PC-3 (cell line): ENCODE results near the gene ACKR2.

Source experiments
- EZH2 ChIP-seq: fragments of 300-600 bp; sonication (generic); IDR thresholded peaks from one replicate; pipeline ENCODE4 v1.6.1; 2017; ENCODE audit warnings: antibody characterized with exemption, mild to moderate bottlenecking, low read length; ENCODE audit not compliant: unreplicated experiment
- EZH2phosphoT487 ChIP-seq: fragments of 300-600 bp; sonication (generic); IDR thresholded peaks from 2 replicates; pipeline ENCODE4 v1.6.1; 2018; ENCODE audit warnings: mild to moderate bottlenecking, antibody characterized with exemption, low read length, borderline replicate concordance
- TF ChIP-seq, protein P1 (sequence below): fragments of 300-600 bp; sonication (generic); conservative IDR thresholded peaks from 2 replicates; pipeline ENCODE4 v1.5.1; 2017; ENCODE audit warnings: antibody characterized with exemption, low read depth, mild to moderate bottlenecking, low read length

DNA sequence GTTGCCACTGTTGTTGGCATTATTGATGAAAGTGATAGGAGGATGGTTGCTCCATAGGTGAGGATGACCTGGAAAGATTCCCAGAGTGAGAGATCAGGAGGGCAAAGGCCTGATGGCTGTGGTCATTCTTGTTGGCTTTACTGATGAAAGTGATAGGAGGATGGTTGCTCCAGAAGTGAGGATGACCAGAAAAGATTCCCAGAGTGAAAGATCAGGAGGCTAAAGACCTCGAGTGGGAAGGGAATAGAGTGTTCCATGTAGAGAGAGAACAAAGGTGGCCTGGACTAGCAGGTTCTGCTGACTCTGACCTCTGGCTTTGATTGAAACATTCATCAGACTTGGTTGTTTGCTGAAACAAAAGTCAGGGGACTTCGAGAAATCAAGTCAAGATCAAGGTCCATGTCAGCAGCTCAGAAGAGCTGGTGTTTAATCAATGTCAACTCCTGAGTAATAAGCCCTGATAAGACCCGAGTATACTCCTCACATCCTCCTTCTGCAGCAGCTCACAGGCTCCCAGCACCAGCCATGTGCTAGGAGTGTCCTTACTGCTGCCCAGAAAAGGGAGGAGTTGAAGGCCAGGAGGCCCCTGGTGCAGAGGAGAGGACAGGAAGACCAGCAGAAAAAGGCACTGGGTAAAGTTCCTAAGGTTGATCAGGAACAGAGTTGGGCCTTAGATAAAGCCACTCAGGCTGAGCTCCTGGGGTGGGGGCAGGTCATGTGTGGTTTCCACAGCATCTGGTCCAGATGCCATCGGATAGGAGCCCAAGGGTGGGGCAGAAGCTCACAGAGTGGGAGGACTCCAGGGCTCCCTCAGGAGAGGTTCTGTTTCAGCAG is 46.5 kb downstream of the ACKR2 start:
- TF ChIP-seq, protein P1, sequence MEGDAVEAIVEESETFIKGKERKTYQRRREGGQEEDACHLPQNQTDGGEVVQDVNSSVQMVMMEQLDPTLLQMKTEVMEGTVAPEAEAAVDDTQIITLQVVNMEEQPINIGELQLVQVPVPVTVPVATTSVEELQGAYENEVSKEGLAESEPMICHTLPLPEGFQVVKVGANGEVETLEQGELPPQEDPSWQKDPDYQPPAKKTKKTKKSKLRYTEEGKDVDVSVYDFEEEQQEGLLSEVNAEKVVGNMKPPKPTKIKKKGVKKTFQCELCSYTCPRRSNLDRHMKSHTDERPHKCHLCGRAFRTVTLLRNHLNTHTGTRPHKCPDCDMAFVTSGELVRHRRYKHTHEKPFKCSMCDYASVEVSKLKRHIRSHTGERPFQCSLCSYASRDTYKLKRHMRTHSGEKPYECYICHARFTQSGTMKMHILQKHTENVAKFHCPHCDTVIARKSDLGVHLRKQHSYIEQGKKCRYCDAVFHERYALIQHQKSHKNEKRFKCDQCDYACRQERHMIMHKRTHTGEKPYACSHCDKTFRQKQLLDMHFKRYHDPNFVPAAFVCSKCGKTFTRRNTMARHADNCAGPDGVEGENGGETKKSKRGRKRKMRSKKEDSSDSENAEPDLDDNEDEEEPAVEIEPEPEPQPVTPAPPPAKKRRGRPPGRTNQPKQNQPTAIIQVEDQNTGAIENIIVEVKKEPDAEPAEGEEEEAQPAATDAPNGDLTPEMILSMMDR = no peak
- no peak for TF ChIP-seq EZH2
- no peak for TF ChIP-seq EZH2phosphoT487
